Endothelial cell (in vitro differentiated cells): ENCODE data around the gene PTPRK. TPM values are rescaled to one million over a fixed set of nuclear protein-coding genes. Genes with fewer than 3 reads are reported as not detected.

ENCODE experiments used
- DNase-seq: peaks from one replicate; pipeline ENCODE4 v3.0.0; 2021; ENCODE audit warnings: low spot score
- H3K27ac Mint-ChIP-seq: one replicate; pipeline ENCODE4 v1.8.0; 2021; ENCODE audit warnings: mixed read lengths, inconsistent platforms; ENCODE audit not compliant: unreplicated experiment
- H3K27me3 Mint-ChIP-seq: one replicate; pipeline ENCODE4 v1.8.0; 2021; ENCODE audit warnings: mild to moderate bottlenecking, moderate library complexity, mixed read lengths, inconsistent platforms; ENCODE audit not compliant: unreplicated experiment
- H3K36me3 Mint-ChIP-seq: one replicate; pipeline ENCODE4 v1.8.0; 2021; ENCODE audit warnings: mild to moderate bottlenecking, low read depth, mixed read lengths, inconsistent platforms; ENCODE audit not compliant: unreplicated experiment
- H3K4me1 Mint-ChIP-seq: one replicate; pipeline ENCODE4 v1.8.0; 2021; ENCODE audit warnings: mild to moderate bottlenecking, mixed read lengths, inconsistent platforms; ENCODE audit not compliant: unreplicated experiment
- H3K4me3 Mint-ChIP-seq: one replicate; pipeline ENCODE4 v1.8.0; 2021; ENCODE audit warnings: mild to moderate bottlenecking, mixed read lengths, inconsistent platforms; ENCODE audit not compliant: unreplicated experiment
- H3K9me3 Mint-ChIP-seq: one replicate; pipeline ENCODE4 v1.8.0; 2021; ENCODE audit warnings: mixed read lengths, inconsistent platforms; ENCODE audit not compliant: unreplicated experiment
- total RNA-seq: library from RNA; stranded (reverse); fragmentation: NEBNext Ultra II Directional; extraction: Animal tissue kit (Norgen Biotek cat#: 25700); gene quantifications from one replicate; pipeline ENCODE4 v1.2.1, GENCODE V29; 2021; ENCODE audit not compliant: unreplicated experiment
- TF ChIP-seq, protein P1 (sequence below): fragments of 200-600 bp; sonication (generic); IDR thresholded peaks from one replicate; pipeline ENCODE4 v1.5.0; 2021; ENCODE audit warnings: antibody characterized with exemption; ENCODE audit not compliant: unreplicated experiment

Gene PTPRK
- total RNA-seq, 1 donor from 2014 or later: 47.3 TPM

DNA sequence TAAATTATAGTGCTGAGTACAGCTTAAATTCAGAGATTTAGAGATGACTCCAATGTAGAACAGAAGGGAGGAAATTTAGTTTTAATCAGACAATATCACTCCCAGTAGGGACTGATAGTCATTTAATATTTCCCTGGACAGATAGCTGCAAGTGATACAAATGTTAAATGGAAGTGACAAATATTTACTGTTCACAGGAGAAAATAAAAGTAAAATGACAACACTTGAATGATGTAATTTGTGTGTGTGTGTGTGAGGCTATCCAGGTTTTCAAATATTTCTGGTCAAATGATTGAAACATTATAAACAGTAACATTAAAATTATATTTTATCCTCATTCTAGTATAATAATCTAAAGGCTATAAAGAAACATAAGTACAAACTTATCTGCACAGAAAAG, 399.2 kb downstream of the PTPRK start:
- peaks cover 2% of the 10 kb centered on the region for H3K27me3 Mint-ChIP-seq
- no peak for DNase-seq
- H3K27ac Mint-ChIP-seq: no peak overlapping the region
- no peak overlapping the region for H3K4me3 Mint-ChIP-seq
- H3K4me1 Mint-ChIP-seq: peaks cover 11% of the 10 kb centered on the region
- TF ChIP-seq, protein P1, sequence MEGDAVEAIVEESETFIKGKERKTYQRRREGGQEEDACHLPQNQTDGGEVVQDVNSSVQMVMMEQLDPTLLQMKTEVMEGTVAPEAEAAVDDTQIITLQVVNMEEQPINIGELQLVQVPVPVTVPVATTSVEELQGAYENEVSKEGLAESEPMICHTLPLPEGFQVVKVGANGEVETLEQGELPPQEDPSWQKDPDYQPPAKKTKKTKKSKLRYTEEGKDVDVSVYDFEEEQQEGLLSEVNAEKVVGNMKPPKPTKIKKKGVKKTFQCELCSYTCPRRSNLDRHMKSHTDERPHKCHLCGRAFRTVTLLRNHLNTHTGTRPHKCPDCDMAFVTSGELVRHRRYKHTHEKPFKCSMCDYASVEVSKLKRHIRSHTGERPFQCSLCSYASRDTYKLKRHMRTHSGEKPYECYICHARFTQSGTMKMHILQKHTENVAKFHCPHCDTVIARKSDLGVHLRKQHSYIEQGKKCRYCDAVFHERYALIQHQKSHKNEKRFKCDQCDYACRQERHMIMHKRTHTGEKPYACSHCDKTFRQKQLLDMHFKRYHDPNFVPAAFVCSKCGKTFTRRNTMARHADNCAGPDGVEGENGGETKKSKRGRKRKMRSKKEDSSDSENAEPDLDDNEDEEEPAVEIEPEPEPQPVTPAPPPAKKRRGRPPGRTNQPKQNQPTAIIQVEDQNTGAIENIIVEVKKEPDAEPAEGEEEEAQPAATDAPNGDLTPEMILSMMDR: no peak
- no peaks in the 10 kb centered on the region for H3K9me3 Mint-ChIP-seq
- H3K36me3 Mint-ChIP-seq: no peaks in the 10 kb centered on the region

DNA sequence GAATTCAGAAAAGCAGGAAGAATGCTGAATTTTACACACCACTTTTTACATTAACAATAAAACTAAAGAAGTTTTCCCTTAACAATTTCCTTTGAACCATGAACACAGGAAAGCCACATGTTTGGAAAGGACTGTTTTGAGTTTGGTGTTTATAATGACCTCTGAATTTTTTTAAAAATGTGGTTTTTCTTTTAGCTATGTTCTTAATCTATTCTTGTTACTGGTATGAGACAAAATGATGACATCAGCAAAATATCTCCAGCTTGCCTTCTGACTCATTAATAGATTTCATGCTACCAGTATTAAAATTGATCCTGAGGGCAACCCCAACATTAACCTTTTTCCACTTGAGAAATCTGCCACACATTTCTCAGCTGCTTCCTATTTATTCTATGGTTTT, 402.0 kb downstream of the PTPRK start:
- no peaks in the 10 kb centered on the region for H3K36me3 Mint-ChIP-seq

DNA sequence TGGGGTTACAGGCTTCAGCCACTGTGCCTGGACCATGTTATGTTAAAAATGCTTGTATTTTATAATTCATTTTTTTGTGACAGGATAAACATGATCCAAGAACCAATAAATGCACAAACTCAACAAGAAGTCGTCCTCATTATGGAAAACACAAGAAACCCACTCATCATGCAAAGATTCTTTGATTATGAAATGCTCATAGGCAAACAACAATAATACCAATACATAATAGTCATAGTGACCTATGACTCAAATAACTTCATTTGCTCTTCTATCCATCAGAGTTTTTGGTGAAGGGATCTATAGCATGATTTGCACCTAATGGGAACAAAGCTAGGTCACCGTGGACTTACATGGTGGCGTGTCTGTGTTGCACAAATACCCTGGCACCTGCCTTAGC, 402.5 kb downstream of the PTPRK start:
- no peaks in the 10 kb centered on the region for H3K27me3 Mint-ChIP-seq
- no peaks in the 10 kb centered on the region for H3K36me3 Mint-ChIP-seq
- H3K27ac Mint-ChIP-seq: no peak overlapping the region
- peaks cover 11% of the 10 kb centered on the region for H3K4me1 Mint-ChIP-seq
- no peak overlapping the region for H3K4me3 Mint-ChIP-seq
- H3K9me3 Mint-ChIP-seq: no peaks in the 10 kb centered on the region
- no peak for DNase-seq
- TF ChIP-seq, protein P1: no peak

More for the DNA sequence above, 402.0 kb downstream of the PTPRK start:
- Mint-ChIP-seq H3K9me3 (no peaks in the 10 kb centered on the region), H3K4me1 (peaks cover 11% of the 10 kb centered on the region), H3K27me3 (no peaks in the 10 kb centered on the region), H3K27ac (peak overlapping the region; percentile 53), H3K4me3 (no peak overlapping the region)
- no peak for DNase-seq
- TF ChIP-seq, protein P1: no peak

DNA sequence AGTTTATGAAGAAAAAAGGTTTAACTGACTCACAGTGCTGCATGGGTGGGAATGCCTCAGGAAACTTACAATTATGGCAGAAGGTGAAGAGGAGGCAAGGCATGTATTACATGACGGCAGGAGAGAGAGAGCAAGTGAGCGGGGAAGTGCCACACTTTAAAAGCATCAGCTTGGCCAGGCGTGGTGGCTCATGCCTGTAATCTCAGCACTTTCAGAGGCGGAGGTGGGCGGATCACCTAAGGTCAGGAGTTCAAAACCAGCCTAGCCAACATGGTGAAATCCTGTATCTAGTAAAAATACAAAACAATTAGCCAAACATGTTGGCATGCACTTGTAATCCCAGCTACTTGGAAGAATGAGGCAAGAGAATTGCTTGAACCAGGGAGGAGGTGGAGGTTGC, 406.2 kb downstream of the PTPRK start:
- Mint-ChIP-seq H3K4me1 (peaks cover 11% of the 10 kb centered on the region), H3K4me3 (no peak overlapping the region), H3K27me3 (no peaks in the 10 kb centered on the region), H3K36me3 (no peaks in the 10 kb centered on the region), H3K27ac (no peak overlapping the region), H3K9me3 (no peaks in the 10 kb centered on the region)
- DNase-seq: no peak
- TF ChIP-seq, protein P1: no peak

DNA sequence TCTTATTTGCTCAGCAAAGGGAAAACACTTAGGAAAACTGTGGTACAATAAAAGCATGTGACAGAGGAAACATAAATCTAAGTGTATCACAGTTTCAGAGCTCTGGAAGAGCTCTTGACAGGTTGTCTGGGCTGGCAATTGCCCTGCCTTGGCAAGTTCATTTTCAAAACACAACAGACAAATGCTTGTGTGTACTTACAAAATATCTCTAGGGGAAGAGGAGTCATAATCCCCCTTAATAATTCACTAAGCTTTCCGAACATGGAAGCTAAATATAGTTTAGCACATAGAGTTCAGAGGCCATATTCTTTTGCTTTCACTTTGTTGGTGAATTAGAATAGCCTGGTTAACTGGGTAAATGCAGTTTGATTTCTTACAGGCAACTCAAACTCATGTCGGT, 407.9 kb downstream of the PTPRK start:
- Mint-ChIP-seq H3K9me3 (no peaks in the 10 kb centered on the region), H3K4me1 (no peaks in the 10 kb centered on the region), H3K27me3 (no peaks in the 10 kb centered on the region), H3K36me3 (no peaks in the 10 kb centered on the region), H3K4me3 (no peak overlapping the region), H3K27ac (no peak overlapping the region)
- TF ChIP-seq, protein P1: no peak
- no peak for DNase-seq
